AG10803 (cell line): ENCODE data around the gene DCST2.

ENCODE experiments used
- DNase-seq: peaks from one replicate; pipeline ENCODE4 v3.0.0; 2010; ENCODE audit warnings: low read depth
- H3K4me3 ChIP-seq: 2 replicates; pipeline ENCODE4 v1.5.1; 2011; ENCODE audit warnings: mild to moderate bottlenecking, low read length, control low read depth
- CTCF ChIP-seq: conservative IDR thresholded peaks from 2 replicates; pipeline ENCODE4 v1.5.1; 2011; ENCODE audit warnings: mild to moderate bottlenecking, low read length, control low read depth, inconsistent platforms

The DCST2 gene

GRCh38 chr1:155033524-155033923 lies at the start of gene DCST2, which contains the start of gene DCST1:
TSS of gene DCST2 (minus strand) at chr1:155033781. CDS start at chr1:155033701, 80 bp downstream.
TSS of gene DCST1 (plus strand) at chr1:155033824. CDS start at chr1:155034037, 213 bp downstream.
- H3K4me3 ChIP-seq: no peak within 1 kb of the TSS
- no peak for TF ChIP-seq CTCF
- no peak for DNase-seq

- H3K4me3 ChIP-seq: no peak overlapping the region
- DNase-seq: no peak
- TF ChIP-seq CTCF: no peak
Measured at GRCh38 chr1:155083052-155083541, 49.5 kb upstream of the DCST2 start.

- DNase-seq: no peak
- TF ChIP-seq CTCF: no peak
- H3K4me3 ChIP-seq: no peak overlapping the region
Measured at GRCh38 chr1:155082301-155083051, 48.9 kb upstream of the DCST2 start.

- TF ChIP-seq CTCF: no peak
- no peak overlapping the region for H3K4me3 ChIP-seq
- DNase-seq: no peak
Measured at GRCh38 chr1:155081472-155082300, 48.1 kb upstream of the DCST2 start.

- DNase-seq: no peak
- no peak overlapping the region for H3K4me3 ChIP-seq
- no peak for TF ChIP-seq CTCF
Measured at GRCh38 chr1:155080312-155081228, 47.0 kb upstream of the DCST2 start.

- H3K4me3 ChIP-seq: no peak overlapping the region
- DNase-seq: no peak
- no peak for TF ChIP-seq CTCF
Measured at GRCh38 chr1:155079487-155080311, 46.1 kb upstream of the DCST2 start.
